ENCODE data around the gene FAM107B. TPM values are rescaled to one million over a fixed set of nuclear protein-coding genes. Genes with fewer than 3 reads are reported as not detected.

The FAM107B gene
- total RNA-seq, 1 donor from 2014 or later = 82.2 TPM

DNA sequence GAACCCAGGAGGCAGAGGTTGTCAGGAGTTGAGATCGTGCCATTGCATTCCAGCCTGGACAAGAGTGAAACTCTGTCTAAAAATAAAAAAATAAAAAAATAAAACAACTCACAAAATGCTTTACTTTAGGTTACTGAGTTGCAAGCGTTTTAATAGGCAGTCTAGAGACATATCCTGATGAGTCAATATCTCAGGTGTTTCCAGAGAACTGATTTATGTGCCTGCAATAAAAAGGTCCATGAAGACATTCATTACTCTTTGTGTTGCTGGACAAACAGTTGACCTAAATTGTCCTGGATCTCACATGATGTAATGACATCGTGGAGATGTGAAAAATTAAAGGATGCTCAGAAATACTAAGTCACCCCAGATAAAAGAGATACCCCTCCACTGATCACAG, 31.6 kb upstream of the FAM107B start:
- peaks cover 11% of the 10 kb centered on the region for H3K4me1 Mint-ChIP-seq (ENCODE audit: low read depth)
- TF ChIP-seq, protein P1, sequence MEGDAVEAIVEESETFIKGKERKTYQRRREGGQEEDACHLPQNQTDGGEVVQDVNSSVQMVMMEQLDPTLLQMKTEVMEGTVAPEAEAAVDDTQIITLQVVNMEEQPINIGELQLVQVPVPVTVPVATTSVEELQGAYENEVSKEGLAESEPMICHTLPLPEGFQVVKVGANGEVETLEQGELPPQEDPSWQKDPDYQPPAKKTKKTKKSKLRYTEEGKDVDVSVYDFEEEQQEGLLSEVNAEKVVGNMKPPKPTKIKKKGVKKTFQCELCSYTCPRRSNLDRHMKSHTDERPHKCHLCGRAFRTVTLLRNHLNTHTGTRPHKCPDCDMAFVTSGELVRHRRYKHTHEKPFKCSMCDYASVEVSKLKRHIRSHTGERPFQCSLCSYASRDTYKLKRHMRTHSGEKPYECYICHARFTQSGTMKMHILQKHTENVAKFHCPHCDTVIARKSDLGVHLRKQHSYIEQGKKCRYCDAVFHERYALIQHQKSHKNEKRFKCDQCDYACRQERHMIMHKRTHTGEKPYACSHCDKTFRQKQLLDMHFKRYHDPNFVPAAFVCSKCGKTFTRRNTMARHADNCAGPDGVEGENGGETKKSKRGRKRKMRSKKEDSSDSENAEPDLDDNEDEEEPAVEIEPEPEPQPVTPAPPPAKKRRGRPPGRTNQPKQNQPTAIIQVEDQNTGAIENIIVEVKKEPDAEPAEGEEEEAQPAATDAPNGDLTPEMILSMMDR (IDR thresholded peaks at IDR 0.05; ENCODE audit: unreplicated experiment) = no peak
- peaks cover 5% of the 10 kb centered on the region for H3K9me3 Mint-ChIP-seq (ENCODE audit: low read depth)
- no peak overlapping the region for H3K4me3 Mint-ChIP-seq (ENCODE audit: low read depth)
- DNase-seq (ENCODE audit: low spot score, unreplicated experiment) = no peak
- H3K27me3 Mint-ChIP-seq = no peaks in the 10 kb centered on the region
- H3K27ac Mint-ChIP-seq = no peak overlapping the region
- no peaks in the 10 kb centered on the region for H3K36me3 Mint-ChIP-seq (ENCODE audit: insufficient read depth)

DNA sequence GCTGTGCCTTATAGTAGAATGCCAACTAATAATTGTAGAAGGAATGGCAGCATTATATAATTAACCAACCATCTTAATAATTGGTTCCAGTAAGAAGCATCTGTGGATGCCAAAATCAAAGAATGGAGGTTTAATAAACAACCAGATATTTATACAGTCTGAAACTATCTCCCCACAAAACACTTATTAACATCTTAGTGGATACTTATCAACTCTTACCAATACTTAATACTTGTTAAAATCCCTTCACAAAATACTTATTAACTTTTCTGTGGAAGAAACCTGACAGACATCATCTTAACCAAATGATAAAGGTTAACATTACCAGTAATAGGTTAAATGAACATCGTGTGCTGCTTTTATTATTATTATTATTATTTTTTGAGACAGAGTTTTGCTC, 29.1 kb upstream of the FAM107B start:
- Mint-ChIP-seq H3K27me3 (peaks cover 12% of the 10 kb centered on the region), H3K9me3 (ENCODE audit: low read depth) (peaks cover 5% of the 10 kb centered on the region), H3K4me1 (ENCODE audit: low read depth) (peaks cover 5% of the 10 kb centered on the region), H3K27ac (no peak overlapping the region), H3K4me3 (ENCODE audit: low read depth) (no peak overlapping the region), H3K36me3 (ENCODE audit: insufficient read depth) (no peaks in the 10 kb centered on the region)
- no peak for DNase-seq (ENCODE audit: low spot score, unreplicated experiment)
- TF ChIP-seq, protein P1 (IDR thresholded peaks at IDR 0.05; ENCODE audit: unreplicated experiment) = no peak

DNA sequence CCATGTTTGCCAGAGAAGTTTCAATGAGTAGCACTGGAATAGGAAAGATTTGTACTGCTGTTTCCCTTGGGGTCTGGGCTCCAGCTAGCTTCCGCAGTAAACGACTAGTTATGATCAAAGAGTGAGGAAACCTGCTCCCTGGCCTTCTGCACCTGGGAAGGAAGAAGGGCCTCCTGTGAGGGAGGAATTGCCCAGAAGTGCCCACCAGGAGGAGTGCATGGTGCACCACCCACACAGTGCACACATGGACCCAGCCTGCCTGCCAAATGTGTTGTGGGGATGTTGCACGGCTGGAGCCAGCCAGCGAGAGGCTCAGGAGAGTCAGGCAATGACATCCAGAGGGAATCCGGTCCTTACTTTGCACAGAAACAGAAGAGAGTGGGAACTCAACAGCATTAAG, 27.0 kb upstream of the FAM107B start:
- DNase-seq (ENCODE audit: low spot score, unreplicated experiment) = no peak

DNA sequence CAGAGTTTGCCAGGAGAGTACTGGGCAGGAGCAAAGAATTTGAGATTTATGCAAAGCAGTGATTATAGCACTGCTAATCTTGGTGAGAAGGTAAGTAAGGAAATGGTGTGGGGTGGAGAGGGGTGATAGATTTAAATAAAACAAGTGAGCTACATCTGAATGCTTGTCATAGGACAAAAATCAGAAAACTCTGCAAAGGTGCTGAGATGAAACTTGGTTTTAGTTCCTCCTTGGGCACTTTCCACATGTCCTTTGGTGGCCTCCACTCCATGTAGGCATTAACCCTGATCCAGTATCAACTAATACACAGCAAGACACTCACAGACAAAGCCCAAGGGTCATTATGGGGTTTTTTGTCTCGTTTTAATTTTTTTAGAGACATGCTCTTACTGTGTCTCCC, 25.7 kb upstream of the FAM107B start:
- Mint-ChIP-seq H3K27ac (no peak overlapping the region), H3K36me3 (ENCODE audit: insufficient read depth) (no peaks in the 10 kb centered on the region), H3K27me3 (peaks cover 12% of the 10 kb centered on the region), H3K4me3 (ENCODE audit: low read depth) (no peak overlapping the region), H3K4me1 (ENCODE audit: low read depth) (no peaks in the 10 kb centered on the region), H3K9me3 (ENCODE audit: low read depth) (peaks cover 5% of the 10 kb centered on the region)
- DNase-seq (ENCODE audit: low spot score, unreplicated experiment) = no peak
- TF ChIP-seq, protein P1 (IDR thresholded peaks at IDR 0.05; ENCODE audit: unreplicated experiment) = no peak

More for the DNA sequence above, 27.0 kb upstream of the FAM107B start:
- no peak overlapping the region for H3K27ac Mint-ChIP-seq
- no peaks in the 10 kb centered on the region for H3K36me3 Mint-ChIP-seq (ENCODE audit: insufficient read depth)
- H3K4me1 Mint-ChIP-seq (ENCODE audit: low read depth) = no peaks in the 10 kb centered on the region
- TF ChIP-seq, protein P1 (IDR thresholded peaks at IDR 0.05; ENCODE audit: unreplicated experiment) = peak; percentile 13
- peaks cover 12% of the 10 kb centered on the region for H3K27me3 Mint-ChIP-seq
- peaks cover 5% of the 10 kb centered on the region for H3K9me3 Mint-ChIP-seq (ENCODE audit: low read depth)
- no peak overlapping the region for H3K4me3 Mint-ChIP-seq (ENCODE audit: low read depth)

DNA sequence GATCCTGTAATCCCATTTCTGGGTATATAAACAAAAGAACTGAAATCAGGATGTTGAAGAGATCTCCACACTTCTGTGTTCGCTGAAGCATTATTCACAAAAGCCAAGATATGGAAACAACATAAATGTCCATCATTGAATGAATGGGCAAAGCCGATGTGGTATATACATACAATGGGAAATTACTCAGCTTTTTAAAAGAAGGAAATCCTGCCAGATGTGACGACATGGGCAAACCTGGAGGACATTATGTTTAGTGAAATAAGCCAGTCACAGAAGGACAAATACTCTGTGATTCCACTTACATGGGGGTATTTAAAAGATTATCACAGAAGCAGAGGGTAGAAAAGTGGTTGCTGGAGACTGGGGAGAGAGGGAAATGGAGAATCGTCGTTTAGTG, 23.9 kb upstream of the FAM107B start:
- Mint-ChIP-seq H3K27ac (no peak overlapping the region), H3K36me3 (ENCODE audit: insufficient read depth) (no peaks in the 10 kb centered on the region), H3K4me1 (ENCODE audit: low read depth) (no peaks in the 10 kb centered on the region)

More for the DNA sequence above, 23.9 kb upstream of the FAM107B start:
- H3K4me3 Mint-ChIP-seq (ENCODE audit: low read depth) = no peak overlapping the region
- peaks cover 12% of the 10 kb centered on the region for H3K27me3 Mint-ChIP-seq
- H3K9me3 Mint-ChIP-seq (ENCODE audit: low read depth) = peaks cover 5% of the 10 kb centered on the region
- no peak for DNase-seq (ENCODE audit: low spot score, unreplicated experiment)
- TF ChIP-seq, protein P1 (IDR thresholded peaks at IDR 0.05; ENCODE audit: unreplicated experiment) = no peak
